Measurements from ENCODE around the gene RFPL3.

GRCh38 chr22:32312748-32313147, 44.9 kb upstream of the RFPL3 start:
- TF ChIP-seq TCF12 (IDR thresholded peaks at IDR 0.05; ENCODE audit: low read depth) (no peak), EP300 (IDR thresholded peaks at IDR 0.05; ENCODE audit: borderline replicate concordance) (no peak), RAD21 (IDR thresholded peaks at IDR 0.05; ENCODE audit: low read depth) (no peak), CREB1 (IDR thresholded peaks at IDR 0.05; ENCODE audit: low read depth) (no peak)

Data from Ishikawa (cell line).